Measurements from ENCODE around the gene RNPS1.

- no peak for TF ChIP-seq CTCF (IDR thresholded peaks at IDR 0.05; ENCODE audit: insufficient read depth, low read length)
- TF ChIP-seq POLR2AphosphoS5 (IDR thresholded peaks at IDR 0.05; ENCODE audit: low read depth) = no peak
- TF ChIP-seq SPI1 (IDR thresholded peaks at IDR 0.05; ENCODE audit: borderline replicate concordance, low read depth) = no peak
- no peak for TF ChIP-seq GABPA (IDR thresholded peaks at IDR 0.05; ENCODE audit: low read depth)
- no peak for TF ChIP-seq REST (IDR thresholded peaks at IDR 0.05; ENCODE audit: insufficient replicate concordance, low read depth)
Observed at GRCh38 chr16:2243781-2244180, 24.1 kb downstream of the RNPS1 start.
